Germinal center (tissue), 1 donor: ENCODE results near the gene CALR3.

ENCODE experiments used
- DNase-seq: peaks from one replicate; pipeline ENCODE4 v3.0.0; 2012; ENCODE audit warnings: mixed read lengths, low spot score

The CALR3 gene

DNA sequence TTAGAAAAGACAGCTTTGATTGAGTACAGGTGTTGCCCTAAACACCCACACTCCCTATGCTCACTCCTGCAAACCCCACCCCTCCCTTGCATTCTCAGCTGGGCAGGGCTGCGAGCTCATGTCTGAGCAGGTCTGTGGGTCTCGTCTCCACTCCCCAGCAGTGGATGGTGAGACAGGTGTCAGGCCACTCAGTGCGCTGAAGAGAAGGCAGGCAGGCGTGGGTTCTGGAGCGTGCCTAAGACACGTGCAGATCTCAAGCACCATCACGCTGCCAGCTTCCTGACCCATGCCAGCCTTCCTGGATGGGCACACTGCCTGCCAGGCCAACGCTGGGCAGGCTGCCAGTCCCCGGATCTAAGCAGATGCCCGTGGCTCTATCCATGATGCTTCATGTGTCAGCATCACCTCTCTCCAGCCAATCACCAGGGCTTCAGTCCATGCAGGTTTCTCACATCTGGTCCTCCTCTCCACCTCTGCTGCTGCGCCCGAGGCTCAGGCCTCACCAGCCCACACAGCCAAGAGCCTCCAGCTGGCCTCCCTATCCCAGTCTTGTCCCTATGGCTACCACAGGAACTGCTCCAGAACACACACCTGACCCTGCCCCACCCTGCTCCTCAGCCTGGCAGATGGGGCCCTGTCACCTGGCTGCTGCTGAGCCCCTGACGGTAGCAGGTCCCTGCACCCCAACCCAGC is 66.8 kb downstream of the CALR3 start:
- no peak for DNase-seq
